Measurements from ENCODE around the gene APOBEC2. TPM values are rescaled to one million over a fixed set of nuclear protein-coding genes. Genes with fewer than 3 reads are reported as not detected.

The APOBEC2 gene
- total and polyA plus RNA-seq, 2 of the 13 experiments (the other 11 are each of a cell fraction or from before 2014, with no cell fraction given), result 0.09 TPM; not detected in 1

DNA sequence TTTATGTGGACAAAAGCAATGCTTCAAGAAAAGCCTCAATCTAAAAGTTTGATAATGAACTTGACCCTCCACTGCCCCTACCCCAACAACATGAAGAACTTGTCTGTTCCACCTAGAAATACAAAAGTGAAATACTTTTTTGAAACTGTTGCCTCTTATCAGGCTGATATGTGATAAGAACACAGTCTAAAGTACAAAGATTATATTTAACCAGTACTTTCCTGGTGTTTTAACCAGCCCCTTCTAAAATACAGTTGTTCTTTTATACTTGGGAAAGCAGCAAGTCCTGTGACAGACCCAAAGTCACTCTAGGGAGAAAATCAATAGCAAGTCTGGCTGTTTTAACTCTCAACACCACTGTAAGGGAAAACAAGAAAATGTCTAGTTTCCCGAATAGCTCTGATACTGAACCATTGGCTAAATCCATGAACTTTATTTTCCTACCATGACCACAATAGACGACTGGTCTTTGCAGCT lies 12.6 kb downstream of the APOBEC2 start (continued):
- TF ChIP-seq ZNF382 (CRISPR knock-in tag; IDR thresholded peaks at IDR 0.05; ENCODE audit: borderline replicate concordance) (no peak), PRMT3 (CRISPR knock-in tag; IDR thresholded peaks at IDR 0.05; ENCODE audit: borderline replicate concordance, low read depth) (no peak), NFRKB (IDR thresholded peaks at IDR 0.05) (no peak), GATA4 (IDR thresholded peaks at IDR 0.05; ENCODE audit: borderline replicate concordance, low read depth) (peak; percentile 96), ZNF292 (CRISPR knock-in tag; IDR thresholded peaks at IDR 0.05; ENCODE audit: borderline replicate concordance, low read depth) (no peak), ZNF335 (CRISPR knock-in tag; IDR thresholded peaks at IDR 0.05) (no peak), ZNF563 (CRISPR knock-in tag; IDR thresholded peaks at IDR 0.05) (no peak), POGK (CRISPR knock-in tag; conservative IDR thresholded peaks at IDR 0.05) (no peak; the same call in 1 of the 2 replicates), FLYWCH1 (CRISPR knock-in tag; IDR thresholded peaks at IDR 0.05) (no peak), SPEN (CRISPR knock-in tag; IDR thresholded peaks at IDR 0.05; ENCODE audit: low read depth) (no peak), CBX2 (IDR thresholded peaks at IDR 0.05; ENCODE audit: low read depth, low read length) (no peak), CBX2 (CRISPR knock-in tag; IDR thresholded peaks at IDR 0.05; ENCODE audit: low read depth) (no peak), ZNF776 (CRISPR knock-in tag; IDR thresholded peaks at IDR 0.05) (no peak), THYN1 (CRISPR knock-in tag; IDR thresholded peaks at IDR 0.05; ENCODE audit: borderline replicate concordance, low read depth) (no peak), ZBTB7B (CRISPR knock-in tag; IDR thresholded peaks at IDR 0.05) (peak; percentile 69; the same call in 1 of the 2 replicates), NFE2L1 (CRISPR knock-in tag; IDR thresholded peaks at IDR 0.05; ENCODE audit: borderline replicate concordance) (no peak), RBM39 (IDR thresholded peaks at IDR 0.05; ENCODE audit: low read depth, low read length, poor library complexity, severe bottlenecking) (no peak)
- TF ChIP-seq, protein P1, sequence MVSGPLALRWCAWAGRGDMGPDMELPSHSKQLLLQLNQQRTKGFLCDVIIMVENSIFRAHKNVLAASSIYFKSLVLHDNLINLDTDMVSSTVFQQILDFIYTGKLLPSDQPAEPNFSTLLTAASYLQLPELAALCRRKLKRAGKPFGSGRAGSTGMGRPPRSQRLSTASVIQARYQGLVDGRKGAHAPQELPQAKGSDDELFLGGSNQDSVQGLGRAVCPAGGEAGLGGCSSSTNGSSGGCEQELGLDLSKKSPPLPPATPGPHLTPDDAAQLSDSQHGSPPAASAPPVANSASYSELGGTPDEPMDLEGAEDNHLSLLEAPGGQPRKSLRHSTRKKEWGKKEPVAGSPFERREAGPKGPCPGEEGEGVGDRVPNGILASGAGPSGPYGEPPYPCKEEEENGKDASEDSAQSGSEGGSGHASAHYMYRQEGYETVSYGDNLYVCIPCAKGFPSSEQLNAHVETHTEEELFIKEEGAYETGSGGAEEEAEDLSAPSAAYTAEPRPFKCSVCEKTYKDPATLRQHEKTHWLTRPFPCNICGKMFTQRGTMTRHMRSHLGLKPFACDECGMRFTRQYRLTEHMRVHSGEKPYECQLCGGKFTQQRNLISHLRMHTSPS (CRISPR knock-in tag; IDR thresholded peaks at IDR 0.05; ENCODE audit: low read depth), result no peak
- TF ChIP-seq, protein P2, sequence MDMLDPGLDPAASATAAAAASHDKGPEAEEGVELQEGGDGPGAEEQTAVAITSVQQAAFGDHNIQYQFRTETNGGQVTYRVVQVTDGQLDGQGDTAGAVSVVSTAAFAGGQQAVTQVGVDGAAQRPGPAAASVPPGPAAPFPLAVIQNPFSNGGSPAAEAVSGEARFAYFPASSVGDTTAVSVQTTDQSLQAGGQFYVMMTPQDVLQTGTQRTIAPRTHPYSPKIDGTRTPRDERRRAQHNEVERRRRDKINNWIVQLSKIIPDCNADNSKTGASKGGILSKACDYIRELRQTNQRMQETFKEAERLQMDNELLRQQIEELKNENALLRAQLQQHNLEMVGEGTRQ (IDR thresholded peaks at IDR 0.05; ENCODE audit: low read depth, low read length), result no peak
- TF ChIP-seq, protein P2 (CRISPR knock-in tag; IDR thresholded peaks at IDR 0.05; ENCODE audit: borderline replicate concordance), result no peak
- TF ChIP-seq, protein P3, sequence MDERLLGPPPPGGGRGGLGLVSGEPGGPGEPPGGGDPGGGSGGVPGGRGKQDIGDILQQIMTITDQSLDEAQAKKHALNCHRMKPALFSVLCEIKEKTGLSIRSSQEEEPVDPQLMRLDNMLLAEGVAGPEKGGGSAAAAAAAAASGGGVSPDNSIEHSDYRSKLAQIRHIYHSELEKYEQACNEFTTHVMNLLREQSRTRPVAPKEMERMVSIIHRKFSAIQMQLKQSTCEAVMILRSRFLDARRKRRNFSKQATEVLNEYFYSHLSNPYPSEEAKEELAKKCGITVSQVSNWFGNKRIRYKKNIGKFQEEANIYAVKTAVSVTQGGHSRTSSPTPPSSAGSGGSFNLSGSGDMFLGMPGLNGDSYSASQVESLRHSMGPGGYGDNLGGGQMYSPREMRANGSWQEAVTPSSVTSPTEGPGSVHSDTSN (CRISPR knock-in tag; IDR thresholded peaks at IDR 0.05), result no peak
- TF ChIP-seq, protein P4, sequence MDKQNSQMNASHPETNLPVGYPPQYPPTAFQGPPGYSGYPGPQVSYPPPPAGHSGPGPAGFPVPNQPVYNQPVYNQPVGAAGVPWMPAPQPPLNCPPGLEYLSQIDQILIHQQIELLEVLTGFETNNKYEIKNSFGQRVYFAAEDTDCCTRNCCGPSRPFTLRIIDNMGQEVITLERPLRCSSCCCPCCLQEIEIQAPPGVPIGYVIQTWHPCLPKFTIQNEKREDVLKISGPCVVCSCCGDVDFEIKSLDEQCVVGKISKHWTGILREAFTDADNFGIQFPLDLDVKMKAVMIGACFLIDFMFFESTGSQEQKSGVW (CRISPR knock-in tag; IDR thresholded peaks at IDR 0.05; ENCODE audit: borderline replicate concordance), result no peak
- TF ChIP-seq, protein P5, sequence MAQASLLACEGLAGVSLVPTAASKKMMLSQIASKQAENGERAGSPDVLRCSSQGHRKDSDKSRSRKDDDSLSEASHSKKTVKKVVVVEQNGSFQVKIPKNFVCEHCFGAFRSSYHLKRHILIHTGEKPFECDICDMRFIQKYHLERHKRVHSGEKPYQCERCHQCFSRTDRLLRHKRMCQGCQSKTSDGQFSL (CRISPR knock-in tag; IDR thresholded peaks at IDR 0.05), result no peak
